Small intestine (tissue), 7 donors: ENCODE measurements around the gene PLSCR5. TPM values are rescaled to one million over a fixed set of nuclear protein-coding genes. Genes with fewer than 3 reads are reported as not detected.

Source experiments
- DNase-seq, 2 donors: peaks; one replicate each; pipeline versions ENCODE4 v3.0.0 to v3.0.0-alpha.2; 2013
- FAIRE-seq: peaks from 2 replicates; lab custom pipeline; 2012; peaks lifted over from hg19 to GRCh38; lab: Jason Lieb, UNC
- H3K27ac ChIP-seq, 3 donors: one replicate each; pipeline ENCODE4 v1.5.1; 2013; ENCODE audit warnings: low read length in 2 of 3, mild to moderate bottlenecking in 2 of 3, control low read depth in 1 of 3, inconsistent platforms in 1 of 3, low read depth in 1 of 3, moderate library complexity in 1 of 3
- H3K27me3 ChIP-seq, 3 donors: one replicate each; pipeline ENCODE4 v1.6.1; 2013; ENCODE audit warnings: low read length in 3 of 3, inconsistent platforms in 1 of 3; ENCODE audit not compliant: control insufficient read depth in 3 of 3, insufficient read depth in 3 of 3
- H3K36me3 ChIP-seq, 3 donors: one replicate each; pipeline ENCODE4 v1.6.1; 2013; ENCODE audit warnings: low read length in 3 of 3, inconsistent platforms in 1 of 3, low read depth in 1 of 3, mild to moderate bottlenecking in 1 of 3, moderate library complexity in 1 of 3; ENCODE audit not compliant: control insufficient read depth in 3 of 3, insufficient read depth in 2 of 3
- H3K4me1 ChIP-seq, 3 donors: one replicate each; pipeline ENCODE4 v1.6.1; 2013; ENCODE audit warnings: low read length in 2 of 3, inconsistent platforms in 1 of 3, low read depth in 1 of 3, mild to moderate bottlenecking in 1 of 3, moderate library complexity in 1 of 3; ENCODE audit not compliant: control insufficient read depth in 3 of 3, insufficient read depth in 2 of 3
- H3K4me3 ChIP-seq, 3 donors: one replicate each; pipeline ENCODE4 v1.5.1; 2013; ENCODE audit warnings: low read length in 3 of 3, control low read depth in 1 of 3, inconsistent platforms in 1 of 3, low read depth in 1 of 3, mild to moderate bottlenecking in 1 of 3, moderate library complexity in 1 of 3
- H3K9me3 ChIP-seq, 2 donors: one replicate each; pipeline ENCODE4 v1.6.1; 2013; ENCODE audit warnings: low read depth in 1 of 2, low read length in 1 of 2; ENCODE audit not compliant: control insufficient read depth in 2 of 2, insufficient read depth in 1 of 2
- WGBS, 3 donors: extraction: QIAGEN DNeasy Blood & Tissue Kit; methylation state at CpG; one replicate each; pipeline ENCODE4 v1.1.7; 2013; 5-methylcytosine and 5-hydroxymethylcytosine counted together
- polyA plus RNA-seq, 4 donors: library from polyadenylated mRNA; stranded (reverse) in 3 of 4; unstranded in 1 of 4; fragments of 200-250 nt in 3 of 4; fragments of 120-200 nt in 1 of 4; gene quantifications; one replicate each; pipeline versions ENCODE4 v1.2.1 to v1.2.3, GENCODE V29; 2013
- donor health status: healthy with polysubstance abuse.
- donor health status: control.
- donor health status: control.
- donor health status: Bipolar disorder and iron deficiency.
- donor health status: healthy.

Gene PLSCR5
- polyA plus RNA-seq, 4 donors = not detected

- no peak for FAIRE-seq
- Histone ChIP-seq H3K36me3 (no peaks in the 10 kb centered on the region), H3K27ac (no peak overlapping the region), H3K4me3 (no peak overlapping the region), H3K4me1 (no peaks in the 10 kb centered on the region), H3K9me3 (no peaks in the 10 kb centered on the region), H3K27me3 (no peaks in the 10 kb centered on the region)
- DNase-seq = no peak
- 42 to 73% (median 65%) methylated on average over 3 of the region's 3 CpGs for WGBS, 3 donors
These were observed 6.6 kb downstream of the PLSCR5 start for GRCh38 chr3:146598535-146598934.

- 67 to 76% (median 69%) methylated on average over 7 of the region's 7 CpGs for WGBS, 3 donors
- Histone ChIP-seq H3K4me3 (no peak overlapping the region), H3K36me3 (no peaks in the 10 kb centered on the region), H3K27ac (no peak overlapping the region), H3K9me3 (no peaks in the 10 kb centered on the region), H3K4me1 (no peaks in the 10 kb centered on the region), H3K27me3 (no peaks in the 10 kb centered on the region)
- peak; percentile 8 to 15 for DNase-seq
- FAIRE-seq = peak; percentile 74
These were observed 10.2 kb downstream of the PLSCR5 start for GRCh38 chr3:146594843-146595482.

GRCh38 chr3:146593776-146594175 lies 11.4 kb downstream of the PLSCR5 start:
- Histone ChIP-seq H3K9me3 (no peaks in the 10 kb centered on the region), H3K4me1 (no peaks in the 10 kb centered on the region), H3K4me3 (no peak overlapping the region), H3K27me3 (no peaks in the 10 kb centered on the region), H3K27ac (no peak overlapping the region), H3K36me3 (no peaks in the 10 kb centered on the region)
- FAIRE-seq = no peak
- no peak for DNase-seq
- 58 to 74% (median 66%) methylated on average over 3 of the region's 3 CpGs for WGBS, 3 donors

- FAIRE-seq = no peak
- no peaks in the 10 kb centered on the region for H3K36me3 ChIP-seq
- 47 to 55% (median 54%) methylated on average over 2 of the region's 2 CpGs for WGBS, 3 donors
- no peaks in the 10 kb centered on the region for H3K4me1 ChIP-seq
- no peaks in the 10 kb centered on the region for H3K9me3 ChIP-seq
- no peak overlapping the region for H3K4me3 ChIP-seq
- DNase-seq = no peak
- no peak overlapping the region for H3K27ac ChIP-seq
- H3K27me3 ChIP-seq = no peaks in the 10 kb centered on the region
These were observed 14.6 kb downstream of the PLSCR5 start for GRCh38 chr3:146590521-146590920.

- Histone ChIP-seq H3K27ac (no peak overlapping the region), H3K27me3 (no peaks in the 10 kb centered on the region), H3K36me3 (no peaks in the 10 kb centered on the region), H3K4me3 (no peak overlapping the region), H3K9me3 (no peaks in the 10 kb centered on the region), H3K4me1 (no peaks in the 10 kb centered on the region)
- 4 to 8% (median 7%) methylated on average over 1 of the region's 1 CpG for WGBS, 3 donors
- peak; percentile 91 for FAIRE-seq
- DNase-seq = peak; percentile 34 to 43
These were observed 15.1 kb downstream of the PLSCR5 start for GRCh38 chr3:146589899-146590508.

- Histone ChIP-seq H3K9me3 (peaks cover 0 to 6% of the 10 kb centered on the region in 2 donors), H3K27ac (no peak overlapping the region), H3K27me3 (no peaks in the 10 kb centered on the region), H3K36me3 (no peaks in the 10 kb centered on the region), H3K4me3 (no peak overlapping the region), H3K4me1 (no peaks in the 10 kb centered on the region)
- no peak for DNase-seq
- no peak for FAIRE-seq
These were observed 20.0 kb downstream of the PLSCR5 start for GRCh38 chr3:146585156-146585555.

GRCh38 chr3:146581951-146582467 lies 23.1 kb downstream of the PLSCR5 start:
- no peaks in the 10 kb centered on the region for H3K27me3 ChIP-seq

GRCh38 chr3:146581080-146581601 lies 24.0 kb downstream of the PLSCR5 start:
- DNase-seq = no peak
- 3 to 37% (median 21%) methylated on average over 1 of the region's 1 CpG for WGBS, 3 donors
- Histone ChIP-seq H3K4me1 (no peaks in the 10 kb centered on the region), H3K9me3 (peaks cover 0 to 6% of the 10 kb centered on the region in 2 donors), H3K27me3 (no peaks in the 10 kb centered on the region), H3K36me3 (no peaks in the 10 kb centered on the region), H3K4me3 (no peak overlapping the region), H3K27ac (no peak overlapping the region)
- FAIRE-seq = no peak

More at GRCh38 chr3:146581951-146582467, 23.1 kb downstream of the PLSCR5 start:
- Histone ChIP-seq H3K36me3 (no peaks in the 10 kb centered on the region), H3K9me3 (peaks cover 0 to 6% of the 10 kb centered on the region in 2 donors), H3K4me1 (no peaks in the 10 kb centered on the region), H3K4me3 (no peak overlapping the region), H3K27ac (no peak overlapping the region)
- FAIRE-seq (no peak), DNase-seq (no peak)
